ENCODE data around the gene SUV39H1. TPM values are rescaled to one million over a fixed set of nuclear protein-coding genes. Genes with fewer than 3 reads are reported as not detected.

The SUV39H1 gene
- total RNA-seq, 1 donor from 2014 or later = 2.2 TPM

GRCh38 chrX:48702716-48703115, 6.2 kb downstream of the SUV39H1 start:
- intact Hi-C loops (cut with DNase I) = no loop called here
- H3K4me1 ChIP-seq = no peaks in the 10 kb centered on the region
- no peaks in the 10 kb centered on the region for H3K9me3 ChIP-seq
- H3K27ac ChIP-seq = no peak overlapping the region
- no peaks in the 10 kb centered on the region for H3K27me3 ChIP-seq
- TF ChIP-seq CTCF (IDR thresholded peaks at IDR 0.05) (no peak), POLR2AphosphoS5 (IDR thresholded peaks at IDR 0.05; ENCODE audit: insufficient read depth in 1 of 2, low read depth in 1 of 2) (no peak), POLR2A (IDR thresholded peaks at IDR 0.05) (no peak)
- no peak for DNase-seq (ENCODE audit: extremely low spot score in 2 of 2)
- no peaks in the 10 kb centered on the region for H3K36me3 ChIP-seq
- no peak overlapping the region for H3K4me3 ChIP-seq

GRCh38 chrX:48703228-48703627, 6.7 kb downstream of the SUV39H1 start:
- no peaks in the 10 kb centered on the region for H3K27me3 ChIP-seq
- intact Hi-C loops (cut with DNase I) = no loop called here
- no peaks in the 10 kb centered on the region for H3K36me3 ChIP-seq
- no peak for TF ChIP-seq POLR2AphosphoS5 (IDR thresholded peaks at IDR 0.05; ENCODE audit: insufficient read depth in 1 of 2, low read depth in 1 of 2)
- no peak for TF ChIP-seq CTCF (IDR thresholded peaks at IDR 0.05)
- TF ChIP-seq POLR2A (IDR thresholded peaks at IDR 0.05) = no peak
- H3K9me3 ChIP-seq = no peaks in the 10 kb centered on the region
- no peak overlapping the region for H3K4me3 ChIP-seq
- no peaks in the 10 kb centered on the region for H3K4me1 ChIP-seq
- DNase-seq (ENCODE audit: extremely low spot score in 2 of 2) = no peak
- no peak overlapping the region for H3K27ac ChIP-seq

- H3K27me3 ChIP-seq = no peaks in the 10 kb centered on the region
- H3K36me3 ChIP-seq = no peaks in the 10 kb centered on the region
- H3K4me1 ChIP-seq = no peaks in the 10 kb centered on the region
- H3K9me3 ChIP-seq = no peaks in the 10 kb centered on the region
- DNase-seq (ENCODE audit: extremely low spot score in 2 of 2) = no peak
- no peak overlapping the region for H3K4me3 ChIP-seq
- intact Hi-C loops (cut with DNase I) = no loop called here
- TF ChIP-seq CTCF (IDR thresholded peaks at IDR 0.05) (no peak), POLR2A (IDR thresholded peaks at IDR 0.05) (no peak), POLR2AphosphoS5 (IDR thresholded peaks at IDR 0.05; ENCODE audit: insufficient read depth in 1 of 2, low read depth in 1 of 2) (no peak)
- H3K27ac ChIP-seq = no peak overlapping the region
Measured at GRCh38 chrX:48703642-48704481, 7.3 kb downstream of the SUV39H1 start.

- H3K4me1 ChIP-seq = no peaks in the 10 kb centered on the region
- H3K27me3 ChIP-seq = no peaks in the 10 kb centered on the region
- no peaks in the 10 kb centered on the region for H3K36me3 ChIP-seq
- H3K4me3 ChIP-seq = no peak overlapping the region
- H3K27ac ChIP-seq = no peak overlapping the region
- DNase-seq (ENCODE audit: extremely low spot score in 2 of 2) = no peak
- H3K9me3 ChIP-seq = no peaks in the 10 kb centered on the region
- intact Hi-C loops (cut with DNase I) = no loop called here
- TF ChIP-seq CTCF (IDR thresholded peaks at IDR 0.05) (no peak), POLR2A (IDR thresholded peaks at IDR 0.05) (no peak), POLR2AphosphoS5 (IDR thresholded peaks at IDR 0.05; ENCODE audit: insufficient read depth in 1 of 2, low read depth in 1 of 2) (no peak)
Measured at GRCh38 chrX:48705871-48706270, 9.3 kb downstream of the SUV39H1 start.

- Histone ChIP-seq H3K27ac (no peak overlapping the region), H3K4me1 (no peaks in the 10 kb centered on the region), H3K4me3 (no peak overlapping the region), H3K36me3 (no peaks in the 10 kb centered on the region), H3K27me3 (no peaks in the 10 kb centered on the region), H3K9me3 (no peaks in the 10 kb centered on the region)
- DNase-seq (ENCODE audit: extremely low spot score in 2 of 2) = no peak
- intact Hi-C loops (cut with DNase I) = loop anchor here (5.0 kb wide), 1 partner anchor 1297 kb away; no protein-coding TSS in a partner anchor
- TF ChIP-seq CTCF (IDR thresholded peaks at IDR 0.05) = no peak
Measured at GRCh38 chrX:48709522-48710112, 13.1 kb downstream of the SUV39H1 start.
